NCI-H82 (cell line): ENCODE measurements around the gene SSTR5.
"Not testable (repeated sequence)": the region's sequence is repeated elsewhere in the genome, so short reads cannot be mapped to it uniquely, and the experiment has no call there.

Experiments
- DNase-seq: peaks from one replicate; lab custom pipeline; 2025; lab: John Stamatoyannopoulos, UW

The SSTR5 gene

DNA sequence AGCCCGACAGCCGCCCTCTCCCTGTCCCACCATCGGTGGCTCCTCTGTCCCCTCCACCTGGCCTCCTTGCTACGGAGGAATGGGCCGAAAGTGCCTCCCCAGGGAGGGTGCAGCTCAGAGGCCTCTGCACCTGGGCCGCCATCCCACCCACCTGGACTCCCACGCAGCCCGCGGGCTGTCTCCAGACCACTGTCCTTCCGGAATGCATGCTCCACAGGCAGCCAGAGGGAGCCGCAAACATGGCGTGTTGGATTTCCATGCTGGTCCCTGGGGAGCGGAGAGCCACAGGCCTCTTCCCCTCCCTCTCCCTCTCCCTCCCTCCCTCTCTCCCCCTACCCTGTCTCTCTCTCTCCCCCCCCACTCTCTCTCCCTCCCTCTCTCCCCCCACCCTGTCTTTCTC, 3.0 kb downstream of the SSTR5 start:
- DNase-seq: peak; percentile 27

- no peak for DNase-seq
Measured at GRCh38 chr16:1076801-1077576, 4.4 kb downstream of the SSTR5 start.

DNA sequence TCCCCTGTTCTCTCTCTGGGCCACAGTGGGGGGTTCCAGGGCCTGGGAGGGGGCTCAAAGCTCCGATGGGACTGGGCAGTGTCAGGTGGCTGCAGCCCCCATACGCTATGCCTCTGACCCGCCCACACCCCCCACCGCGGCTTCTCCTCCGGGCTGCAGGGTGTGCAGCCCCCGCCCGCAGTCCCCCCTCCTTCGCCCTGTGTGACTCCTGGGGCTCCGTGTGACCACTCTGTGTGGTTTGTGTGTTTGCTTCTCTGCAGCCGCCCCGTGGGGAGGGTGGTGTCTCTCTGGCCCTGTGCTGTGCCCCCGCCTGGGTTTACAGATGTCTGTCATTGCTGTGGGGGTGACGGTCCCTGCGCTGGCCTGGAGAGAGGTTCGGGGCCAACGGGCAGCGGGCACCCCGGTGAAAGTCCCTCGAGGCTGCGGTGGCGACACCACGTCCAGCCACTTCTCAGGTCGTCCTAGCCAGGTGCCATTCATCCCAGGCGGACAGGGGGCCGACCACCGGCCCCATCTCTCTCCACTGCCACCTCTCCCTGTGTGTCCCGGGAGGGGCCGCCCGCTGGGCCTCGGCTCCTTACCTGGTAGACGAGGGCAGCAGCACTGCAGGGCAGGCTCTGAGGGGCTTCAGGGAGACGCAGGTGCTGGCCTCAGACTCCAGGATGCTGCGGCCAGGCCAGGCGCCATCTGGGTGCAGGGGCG, 5.5 kb downstream of the SSTR5 start:
- DNase-seq: no peak

DNA sequence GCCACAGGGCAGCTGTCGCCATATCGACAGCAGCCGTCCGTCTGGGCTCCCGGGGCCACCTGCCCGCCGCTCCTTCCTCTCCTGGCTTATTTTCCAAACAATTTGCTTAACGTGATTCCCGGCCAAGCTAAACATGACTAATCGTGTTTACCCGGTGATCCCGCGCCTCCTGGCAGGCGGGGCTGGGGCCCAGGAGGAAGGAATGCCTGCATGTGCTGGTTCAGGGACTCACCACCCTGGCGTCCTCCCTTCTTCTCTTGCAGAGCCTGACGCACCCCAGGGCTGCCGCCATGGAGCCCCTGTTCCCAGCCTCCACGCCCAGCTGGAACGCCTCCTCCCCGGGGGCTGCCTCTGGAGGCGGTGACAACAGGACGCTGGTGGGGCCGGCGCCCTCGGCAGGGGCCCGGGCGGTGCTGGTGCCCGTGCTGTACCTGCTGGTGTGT, 6.1 kb downstream of the SSTR5 start:
- DNase-seq: peak; percentile 84

- DNase-seq: no peak
Measured at GRCh38 chr16:1079341-1079740, 6.8 kb downstream of the SSTR5 start.

DNA sequence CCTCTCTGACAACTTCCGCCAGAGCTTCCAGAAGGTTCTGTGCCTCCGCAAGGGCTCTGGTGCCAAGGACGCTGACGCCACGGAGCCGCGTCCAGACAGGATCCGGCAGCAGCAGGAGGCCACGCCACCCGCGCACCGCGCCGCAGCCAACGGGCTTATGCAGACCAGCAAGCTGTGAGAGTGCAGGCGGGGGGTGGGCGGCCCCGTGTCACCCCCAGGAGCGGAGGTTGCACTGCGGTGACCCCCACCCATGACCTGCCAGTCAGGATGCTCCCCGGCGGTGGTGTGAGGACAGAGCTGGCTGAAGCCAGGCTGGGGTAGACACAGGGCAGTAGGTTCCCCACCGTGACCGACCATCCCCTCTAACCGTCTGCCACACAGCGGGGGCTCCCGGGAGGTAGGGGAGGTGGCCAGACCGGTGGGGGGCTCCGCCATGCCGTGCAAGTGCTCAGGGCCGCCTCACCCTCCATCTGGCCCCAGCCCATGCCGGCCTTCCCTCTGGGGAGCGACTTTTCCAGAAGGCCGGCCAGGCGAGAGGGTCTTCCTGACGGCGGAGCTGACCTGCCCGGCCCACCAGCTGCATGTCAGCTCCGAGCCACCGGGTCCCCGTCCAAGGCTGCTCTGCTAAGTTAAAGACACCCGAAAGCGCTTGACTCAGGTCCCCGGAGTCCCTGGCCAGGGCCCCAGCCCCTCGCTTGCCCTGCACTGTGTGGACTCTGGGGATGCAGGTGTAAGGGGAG, 7.4 kb downstream of the SSTR5 start:
- DNase-seq: no peak

- no peak for DNase-seq
Measured at GRCh38 chr16:1080801-1081733, 8.5 kb downstream of the SSTR5 start.

DNA sequence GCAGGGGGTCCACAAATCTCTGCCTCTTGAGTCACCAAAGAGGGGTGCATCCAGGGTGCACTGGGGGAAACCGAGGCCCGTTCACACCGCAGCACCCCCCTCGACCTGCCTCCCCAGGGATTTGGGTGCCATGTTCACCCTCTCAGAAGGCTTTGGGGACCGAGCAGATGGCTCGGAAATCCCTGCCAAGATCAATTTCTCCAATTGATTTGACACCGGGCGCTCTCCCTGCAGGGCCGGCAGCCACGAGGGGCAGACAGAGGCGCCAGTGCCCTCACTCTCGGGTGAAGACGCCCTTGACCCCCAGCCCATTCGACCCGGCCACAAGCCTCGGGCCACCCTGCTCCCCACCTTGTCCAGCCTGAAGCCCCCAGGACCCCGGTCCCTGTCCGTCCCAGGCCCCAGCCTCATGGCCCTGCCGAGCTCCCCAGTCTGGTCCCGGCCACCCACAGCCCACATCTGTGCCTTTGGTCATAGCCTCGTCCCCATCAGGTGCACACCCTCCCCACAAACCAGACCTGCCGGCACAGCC, 9.3 kb downstream of the SSTR5 start:
- DNase-seq: peak; percentile 50

GRCh38 chr16:1082266-1082951, 9.9 kb downstream of the SSTR5 start:
- no peak for DNase-seq

- no peak for DNase-seq
Measured at GRCh38 chr16:1082952-1083675, 10.6 kb downstream of the SSTR5 start.

DNA sequence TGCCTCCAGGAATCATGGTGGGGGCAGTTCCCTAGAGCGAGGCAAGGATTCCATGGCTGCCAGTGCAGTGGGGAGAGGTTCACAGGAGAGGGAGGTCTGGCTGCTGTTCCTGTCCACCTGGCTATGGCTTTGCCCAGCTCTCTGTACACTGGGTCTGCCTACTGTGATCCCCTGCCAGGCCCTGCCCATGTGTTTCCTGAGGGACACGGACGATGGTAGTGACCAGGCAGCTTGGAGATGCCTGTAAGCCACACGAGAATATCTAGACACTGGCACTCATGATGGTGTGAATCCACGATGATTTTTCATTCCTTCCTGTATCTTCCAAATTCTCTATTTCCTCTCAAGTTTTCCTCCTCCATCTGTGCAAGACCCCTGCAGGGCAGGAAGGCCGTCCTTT, 12.4 kb downstream of the SSTR5 start:
- DNase-seq: no peak

DNA sequence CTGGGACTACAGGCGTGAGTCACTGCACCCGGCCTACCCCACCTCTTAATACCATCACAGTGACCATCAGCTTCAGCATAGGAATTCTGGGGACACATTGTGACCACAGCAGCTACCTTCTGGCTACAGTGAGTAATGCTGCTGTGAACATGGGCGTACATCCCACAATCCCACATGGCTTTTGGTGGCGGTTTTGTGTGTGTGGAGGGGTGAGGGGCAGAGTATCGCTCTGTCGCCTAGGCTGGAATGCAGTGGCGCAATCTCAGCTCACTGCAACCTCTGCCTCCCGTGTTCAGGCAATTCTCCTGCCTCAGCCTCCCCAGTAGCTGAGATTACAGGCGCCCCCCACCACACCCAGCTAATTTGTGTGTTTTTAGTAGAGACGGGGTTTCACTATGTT, 13.9 kb downstream of the SSTR5 start:
- DNase-seq: not testable (repeated sequence)

GRCh38 chr16:1088295-1089170, 16.0 kb downstream of the SSTR5 start:
- DNase-seq: no peak

- no peak for DNase-seq
Measured at GRCh38 chr16:1089439-1089821, 16.9 kb downstream of the SSTR5 start.

GRCh38 chr16:1089822-1090619, 17.5 kb downstream of the SSTR5 start:
- no peak for DNase-seq

GRCh38 chr16:1090620-1091587, 18.4 kb downstream of the SSTR5 start:
- no peak for DNase-seq

GRCh38 chr16:1091992-1092552, 19.5 kb downstream of the SSTR5 start:
- DNase-seq: no peak
